ENCODE measurements around the gene UQCRH.
"Not testable (repeated sequence)": the region's sequence is repeated elsewhere in the genome, so short reads cannot be mapped to it uniquely, and the experiment has no call there.

The UQCRH gene

DNA sequence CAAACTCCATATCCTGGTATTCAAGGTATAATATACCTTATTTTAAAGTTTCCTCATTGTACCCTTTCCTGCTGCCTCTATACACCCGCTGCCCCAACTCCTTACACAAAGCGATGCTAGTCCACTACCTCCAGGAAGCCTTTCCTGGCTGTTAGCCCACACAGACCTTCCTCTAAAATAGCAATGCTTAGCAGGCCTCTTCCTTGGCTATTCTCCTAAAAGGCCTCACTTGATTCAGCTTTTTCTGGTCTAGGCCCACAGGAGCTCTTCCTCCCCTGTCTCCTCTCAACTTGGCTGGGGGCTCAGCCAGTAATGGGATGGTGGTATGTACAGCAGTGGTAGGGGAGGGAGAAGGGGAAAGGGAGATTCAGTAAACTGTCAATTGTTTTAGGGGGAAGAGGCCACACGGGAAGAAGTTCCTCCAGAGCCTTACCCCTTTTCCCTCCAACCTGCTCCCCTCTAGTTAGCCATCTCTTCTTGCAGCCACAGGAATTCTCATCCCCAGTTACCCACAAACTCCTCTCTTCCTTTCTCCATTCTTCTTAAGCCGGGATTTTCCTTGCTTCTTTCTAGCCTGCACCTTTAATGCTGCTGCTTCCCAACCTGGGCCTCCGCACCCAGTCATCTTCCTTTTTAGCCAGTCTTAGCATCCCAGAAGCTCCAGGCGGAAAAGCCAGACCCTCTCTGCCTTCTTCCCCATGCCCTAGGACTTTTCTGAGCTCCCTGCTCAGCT, 2.7 kb upstream of the UQCRH start:
- no peak for DNase-seq

DNA sequence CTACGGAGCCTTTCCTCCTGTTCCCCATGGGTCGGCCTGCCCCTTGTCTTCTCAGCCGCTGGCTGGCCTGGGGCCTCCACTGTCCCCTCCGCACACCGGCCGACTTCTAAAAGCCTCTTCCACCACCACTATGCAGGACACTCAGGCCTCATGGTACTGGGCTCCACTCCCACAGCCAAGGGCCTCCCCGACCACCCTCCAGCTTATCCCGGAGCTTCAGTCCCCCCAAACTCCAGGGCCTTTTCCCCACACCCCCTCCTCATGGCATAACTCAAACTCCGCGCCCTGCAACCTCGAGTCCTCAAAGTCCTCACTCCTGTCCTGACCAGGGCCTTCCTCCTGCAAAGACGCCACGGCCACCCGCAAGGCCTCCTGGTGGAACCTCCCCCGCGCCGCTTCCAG, 2.1 kb upstream of the UQCRH start:
- no peak for DNase-seq

GRCh38 chr1:46301808-46302640, 1.5 kb upstream of the UQCRH start:
- peak; percentile 16 to 37 (median 27) for DNase-seq

GRCh38 chr1:46302641-46303037, 859 bp upstream of the UQCRH start:
- DNase-seq = no peak

DNA sequence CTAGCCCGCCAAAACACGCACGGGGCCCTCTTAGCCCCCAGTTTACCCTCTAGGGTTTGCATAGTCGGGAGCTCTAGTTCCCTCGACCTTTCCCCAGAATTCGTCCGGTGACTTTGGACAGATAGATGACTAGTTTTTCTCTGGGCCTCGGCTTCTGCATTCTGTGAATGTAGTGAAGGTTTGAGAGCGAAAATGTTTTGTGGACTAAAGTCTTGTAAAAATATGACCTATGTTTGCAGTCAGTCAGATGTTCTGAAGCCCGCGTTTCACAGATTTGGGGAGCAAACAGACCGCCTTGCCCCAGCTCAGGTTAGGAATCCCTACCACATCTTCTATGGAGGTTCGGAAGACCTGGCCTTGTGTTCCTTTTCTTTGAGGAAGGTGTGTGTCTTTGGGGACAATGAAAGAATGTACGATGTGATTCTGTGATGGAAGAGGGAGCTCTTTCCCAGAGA, 401 bp downstream of the UQCRH start:
- DNase-seq = no peak

- no peak for DNase-seq
Measured at GRCh38 chr1:46306159-46306530, 2.6 kb downstream of the UQCRH start.

GRCh38 chr1:46309401-46310159, 6.1 kb downstream of the UQCRH start:
- no peak for DNase-seq

DNA sequence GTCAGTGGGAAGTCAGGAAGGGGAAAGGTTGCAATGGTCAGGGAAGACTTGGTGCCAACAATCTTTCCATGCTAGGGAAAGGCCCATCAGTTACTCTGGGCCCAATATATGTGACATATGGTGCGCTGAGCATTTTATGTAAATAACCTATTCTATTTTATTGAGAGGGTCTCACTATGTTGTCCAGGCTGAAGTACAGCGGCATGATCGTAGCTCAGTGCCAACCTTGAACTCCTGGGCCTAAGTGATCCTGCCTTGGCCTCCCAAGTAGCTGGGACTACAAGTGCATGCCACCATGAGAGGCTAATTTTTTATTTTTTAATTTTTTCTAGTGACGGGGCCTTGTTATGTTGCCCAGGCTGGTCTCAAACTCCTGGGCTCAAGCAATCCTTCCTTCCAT, 6.8 kb downstream of the UQCRH start:
- DNase-seq = no peak

GRCh38 chr1:46315669-46316403, 12.3 kb downstream of the UQCRH start:
- no peak for DNase-seq

GRCh38 chr1:46317323-46317722, 13.8 kb downstream of the UQCRH start:
- no peak for DNase-seq

DNA sequence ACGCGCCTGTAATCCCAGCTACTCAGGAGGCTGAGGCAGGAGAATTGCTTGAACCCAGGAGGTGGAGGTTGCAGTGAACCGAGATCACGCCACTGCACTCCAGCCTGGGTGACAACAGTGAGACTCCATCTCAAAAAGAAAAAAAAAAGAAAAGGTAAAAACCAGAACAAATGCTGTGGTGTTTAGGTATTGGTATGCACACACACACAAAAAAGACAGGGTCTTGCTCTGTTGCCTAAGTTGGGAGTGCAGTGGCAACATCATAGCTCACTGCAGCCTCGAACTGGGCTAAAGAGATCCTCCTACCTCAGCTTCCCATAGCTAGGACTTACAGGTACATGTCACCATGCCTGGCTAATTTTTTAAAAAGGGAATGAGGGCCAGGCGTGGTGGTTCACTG, 15.8 kb downstream of the UQCRH start:
- not testable (repeated sequence) for DNase-seq

- DNase-seq = not testable (repeated sequence)
Measured at GRCh38 chr1:46319960-46320914, 16.7 kb downstream of the UQCRH start.

DNA sequence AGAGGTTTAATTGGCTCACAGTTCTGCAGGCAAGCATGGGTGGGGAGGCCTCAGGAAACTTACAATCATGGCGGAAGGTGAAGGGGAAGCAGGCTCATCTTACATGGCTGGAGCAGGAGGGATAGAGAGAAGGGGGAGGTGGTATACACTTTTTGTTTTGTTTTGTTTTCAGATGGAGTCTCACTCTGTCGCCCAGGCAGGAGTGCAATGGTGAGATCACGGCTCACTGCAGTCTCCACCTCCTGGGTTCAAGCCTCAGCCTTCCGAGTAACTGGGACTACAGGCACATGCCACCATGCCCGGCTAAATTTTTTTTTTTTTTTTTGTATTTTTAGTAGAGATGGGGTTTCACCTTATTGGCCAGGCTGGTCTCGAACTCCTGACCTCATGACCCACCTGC, 18.7 kb downstream of the UQCRH start:
- DNase-seq = not testable (repeated sequence)

GRCh38 chr1:46325285-46326076, 22.0 kb downstream of the UQCRH start:
- not testable (repeated sequence) for DNase-seq

GRCh38 chr1:46328182-46328581, 24.7 kb downstream of the UQCRH start:
- DNase-seq = not testable (repeated sequence)

DNA sequence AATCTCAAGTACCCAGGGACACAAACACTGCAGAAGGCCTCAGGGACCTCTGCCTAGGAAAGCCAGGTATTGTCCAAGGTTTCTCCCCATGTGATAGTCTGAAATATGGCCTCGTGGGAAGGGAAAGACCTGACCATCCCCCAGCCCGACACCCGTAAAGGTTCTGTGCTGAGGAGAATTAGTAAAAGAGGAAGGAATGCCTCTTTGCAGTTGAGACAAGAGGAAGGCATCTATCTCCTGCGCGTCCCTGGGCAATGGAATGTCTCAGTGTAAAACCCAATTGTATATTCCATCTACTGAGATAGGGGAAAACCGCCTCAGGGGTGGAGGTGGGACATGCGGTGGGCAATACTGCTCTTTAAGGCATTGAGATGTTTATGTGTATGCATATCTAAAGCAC, 26.3 kb downstream of the UQCRH start:
- not testable (repeated sequence) for DNase-seq

DNA sequence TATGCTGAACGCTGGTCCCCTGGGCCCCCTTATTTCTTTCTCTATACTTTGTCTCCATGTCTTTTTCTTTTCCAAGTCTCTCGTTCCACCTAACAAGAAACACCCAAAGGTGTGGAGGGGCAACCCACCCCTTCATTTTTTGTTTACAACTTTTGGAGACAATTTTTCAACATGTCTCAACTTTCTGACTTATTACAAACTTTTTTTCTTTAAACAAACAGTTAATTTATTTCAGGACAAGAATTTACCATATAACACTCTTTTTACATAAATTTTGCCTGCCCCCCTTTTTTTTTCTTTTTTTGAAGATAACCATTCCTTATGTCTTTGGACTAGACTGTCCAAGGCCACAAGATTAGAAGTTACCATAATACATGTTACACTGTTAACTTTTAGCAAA, 26.9 kb downstream of the UQCRH start:
- DNase-seq = not testable (repeated sequence)

- not testable (repeated sequence) for DNase-seq
Measured at GRCh38 chr1:46331786-46332540, 28.5 kb downstream of the UQCRH start.

- no peak for DNase-seq
Measured at GRCh38 chr1:46333300-46334029, 30.0 kb downstream of the UQCRH start.

Data from activated CD4-positive, CD25-positive, alpha-beta regulatory T cell (primary cell).